Fibroblast of lung (primary cell): ENCODE results near the gene MPPE1.

Experiments
- EZH2 ChIP-seq: IDR thresholded peaks from 2 replicates; pipeline ENCODE4 v1.5.1; 2012; ENCODE audit warnings: low read length, control low read depth, mild to moderate bottlenecking; ENCODE audit errors: missing control alignments
- TF ChIP-seq, protein P1 (sequence below), 2 donors: IDR thresholded peaks in 1 of 2; conservative IDR thresholded peaks in 1 of 2; 1 replicate in 1 of 2; 2 replicates in 1 of 2; pipeline ENCODE4 v1.5.1; 2011 to 2012; ENCODE audit warnings: low read length in 2 of 2, control low read depth in 1 of 2, inconsistent platforms in 1 of 2, low read depth in 1 of 2, mild to moderate bottlenecking in 1 of 2

GRCh38 chr18:11899063-11899462 is 9.1 kb downstream of the MPPE1 start:
- TF ChIP-seq, protein P1, sequence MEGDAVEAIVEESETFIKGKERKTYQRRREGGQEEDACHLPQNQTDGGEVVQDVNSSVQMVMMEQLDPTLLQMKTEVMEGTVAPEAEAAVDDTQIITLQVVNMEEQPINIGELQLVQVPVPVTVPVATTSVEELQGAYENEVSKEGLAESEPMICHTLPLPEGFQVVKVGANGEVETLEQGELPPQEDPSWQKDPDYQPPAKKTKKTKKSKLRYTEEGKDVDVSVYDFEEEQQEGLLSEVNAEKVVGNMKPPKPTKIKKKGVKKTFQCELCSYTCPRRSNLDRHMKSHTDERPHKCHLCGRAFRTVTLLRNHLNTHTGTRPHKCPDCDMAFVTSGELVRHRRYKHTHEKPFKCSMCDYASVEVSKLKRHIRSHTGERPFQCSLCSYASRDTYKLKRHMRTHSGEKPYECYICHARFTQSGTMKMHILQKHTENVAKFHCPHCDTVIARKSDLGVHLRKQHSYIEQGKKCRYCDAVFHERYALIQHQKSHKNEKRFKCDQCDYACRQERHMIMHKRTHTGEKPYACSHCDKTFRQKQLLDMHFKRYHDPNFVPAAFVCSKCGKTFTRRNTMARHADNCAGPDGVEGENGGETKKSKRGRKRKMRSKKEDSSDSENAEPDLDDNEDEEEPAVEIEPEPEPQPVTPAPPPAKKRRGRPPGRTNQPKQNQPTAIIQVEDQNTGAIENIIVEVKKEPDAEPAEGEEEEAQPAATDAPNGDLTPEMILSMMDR (conservative IDR thresholded peaks at IDR 0.05 in 1 of 2, IDR thresholded peaks at IDR 0.05 in 1 of 2; ENCODE audit: low read depth in 1 of 2, low read length in 2 of 2) = no peak
- no peak for TF ChIP-seq EZH2
